ENCODE results near the gene CREG1.

Gene CREG1

DNA sequence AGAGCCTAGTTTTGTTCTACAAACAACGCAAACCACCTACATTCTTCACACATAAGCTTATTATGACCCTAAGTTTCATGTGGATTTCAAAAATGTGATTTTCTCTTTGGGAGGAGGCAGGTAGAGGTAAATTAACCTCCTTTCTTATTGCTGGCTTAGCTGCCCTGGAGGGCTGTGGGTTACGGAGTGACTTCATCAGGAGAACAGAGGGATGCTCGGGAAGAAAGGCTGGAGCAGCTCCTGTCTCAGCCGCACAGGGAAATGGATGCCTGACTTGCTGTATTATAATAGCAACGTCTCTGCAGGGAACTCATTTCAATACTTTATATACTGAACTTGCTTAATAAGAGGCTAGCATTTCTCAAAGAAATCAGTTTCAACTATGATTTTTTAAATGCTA is 14.1 kb upstream of the CREG1 start:
- no peak for ATAC-seq
- no peak for TF ChIP-seq ZFP30 (CRISPR knock-in tag; IDR thresholded peaks at IDR 0.05)
- TF ChIP-seq, protein P1, sequence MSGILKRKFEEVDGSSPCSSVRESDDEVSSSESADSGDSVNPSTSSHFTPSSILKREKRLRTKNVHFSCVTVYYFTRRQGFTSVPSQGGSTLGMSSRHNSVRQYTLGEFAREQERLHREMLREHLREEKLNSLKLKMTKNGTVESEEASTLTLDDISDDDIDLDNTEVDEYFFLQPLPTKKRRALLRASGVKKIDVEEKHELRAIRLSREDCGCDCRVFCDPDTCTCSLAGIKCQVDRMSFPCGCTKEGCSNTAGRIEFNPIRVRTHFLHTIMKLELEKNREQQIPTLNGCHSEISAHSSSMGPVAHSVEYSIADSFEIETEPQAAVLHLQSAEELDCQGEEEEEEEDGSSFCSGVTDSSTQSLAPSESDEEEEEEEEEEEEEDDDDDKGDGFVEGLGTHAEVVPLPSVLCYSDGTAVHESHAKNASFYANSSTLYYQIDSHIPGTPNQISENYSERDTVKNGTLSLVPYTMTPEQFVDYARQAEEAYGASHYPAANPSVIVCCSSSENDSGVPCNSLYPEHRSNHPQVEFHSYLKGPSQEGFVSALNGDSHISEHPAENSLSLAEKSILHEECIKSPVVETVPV (CRISPR knock-in tag; IDR thresholded peaks at IDR 0.05): no peak
- TF ChIP-seq, protein P2, sequence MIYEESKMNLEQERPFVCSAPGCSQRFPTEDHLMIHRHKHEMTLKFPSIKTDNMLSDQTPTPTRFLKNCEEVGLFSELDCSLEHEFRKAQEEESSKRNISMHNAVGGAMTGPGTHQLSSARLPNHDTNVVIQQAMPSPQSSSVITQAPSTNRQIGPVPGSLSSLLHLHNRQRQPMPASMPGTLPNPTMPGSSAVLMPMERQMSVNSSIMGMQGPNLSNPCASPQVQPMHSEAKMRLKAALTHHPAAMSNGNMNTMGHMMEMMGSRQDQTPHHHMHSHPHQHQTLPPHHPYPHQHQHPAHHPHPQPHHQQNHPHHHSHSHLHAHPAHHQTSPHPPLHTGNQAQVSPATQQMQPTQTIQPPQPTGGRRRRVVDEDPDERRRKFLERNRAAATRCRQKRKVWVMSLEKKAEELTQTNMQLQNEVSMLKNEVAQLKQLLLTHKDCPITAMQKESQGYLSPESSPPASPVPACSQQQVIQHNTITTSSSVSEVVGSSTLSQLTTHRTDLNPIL (CRISPR knock-in tag; IDR thresholded peaks at IDR 0.05; ENCODE audit: low read depth): no peak
- TF ChIP-seq, protein P3, sequence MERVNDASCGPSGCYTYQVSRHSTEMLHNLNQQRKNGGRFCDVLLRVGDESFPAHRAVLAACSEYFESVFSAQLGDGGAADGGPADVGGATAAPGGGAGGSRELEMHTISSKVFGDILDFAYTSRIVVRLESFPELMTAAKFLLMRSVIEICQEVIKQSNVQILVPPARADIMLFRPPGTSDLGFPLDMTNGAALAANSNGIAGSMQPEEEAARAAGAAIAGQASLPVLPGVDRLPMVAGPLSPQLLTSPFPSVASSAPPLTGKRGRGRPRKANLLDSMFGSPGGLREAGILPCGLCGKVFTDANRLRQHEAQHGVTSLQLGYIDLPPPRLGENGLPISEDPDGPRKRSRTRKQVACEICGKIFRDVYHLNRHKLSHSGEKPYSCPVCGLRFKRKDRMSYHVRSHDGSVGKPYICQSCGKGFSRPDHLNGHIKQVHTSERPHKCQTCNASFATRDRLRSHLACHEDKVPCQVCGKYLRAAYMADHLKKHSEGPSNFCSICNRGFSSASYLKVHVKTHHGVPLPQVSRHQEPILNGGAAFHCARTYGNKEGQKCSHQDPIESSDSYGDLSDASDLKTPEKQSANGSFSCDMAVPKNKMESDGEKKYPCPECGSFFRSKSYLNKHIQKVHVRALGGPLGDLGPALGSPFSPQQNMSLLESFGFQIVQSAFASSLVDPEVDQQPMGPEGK (CRISPR knock-in tag; IDR thresholded peaks at IDR 0.05; ENCODE audit: borderline replicate concordance): no peak
- TF ChIP-seq, protein P4, sequence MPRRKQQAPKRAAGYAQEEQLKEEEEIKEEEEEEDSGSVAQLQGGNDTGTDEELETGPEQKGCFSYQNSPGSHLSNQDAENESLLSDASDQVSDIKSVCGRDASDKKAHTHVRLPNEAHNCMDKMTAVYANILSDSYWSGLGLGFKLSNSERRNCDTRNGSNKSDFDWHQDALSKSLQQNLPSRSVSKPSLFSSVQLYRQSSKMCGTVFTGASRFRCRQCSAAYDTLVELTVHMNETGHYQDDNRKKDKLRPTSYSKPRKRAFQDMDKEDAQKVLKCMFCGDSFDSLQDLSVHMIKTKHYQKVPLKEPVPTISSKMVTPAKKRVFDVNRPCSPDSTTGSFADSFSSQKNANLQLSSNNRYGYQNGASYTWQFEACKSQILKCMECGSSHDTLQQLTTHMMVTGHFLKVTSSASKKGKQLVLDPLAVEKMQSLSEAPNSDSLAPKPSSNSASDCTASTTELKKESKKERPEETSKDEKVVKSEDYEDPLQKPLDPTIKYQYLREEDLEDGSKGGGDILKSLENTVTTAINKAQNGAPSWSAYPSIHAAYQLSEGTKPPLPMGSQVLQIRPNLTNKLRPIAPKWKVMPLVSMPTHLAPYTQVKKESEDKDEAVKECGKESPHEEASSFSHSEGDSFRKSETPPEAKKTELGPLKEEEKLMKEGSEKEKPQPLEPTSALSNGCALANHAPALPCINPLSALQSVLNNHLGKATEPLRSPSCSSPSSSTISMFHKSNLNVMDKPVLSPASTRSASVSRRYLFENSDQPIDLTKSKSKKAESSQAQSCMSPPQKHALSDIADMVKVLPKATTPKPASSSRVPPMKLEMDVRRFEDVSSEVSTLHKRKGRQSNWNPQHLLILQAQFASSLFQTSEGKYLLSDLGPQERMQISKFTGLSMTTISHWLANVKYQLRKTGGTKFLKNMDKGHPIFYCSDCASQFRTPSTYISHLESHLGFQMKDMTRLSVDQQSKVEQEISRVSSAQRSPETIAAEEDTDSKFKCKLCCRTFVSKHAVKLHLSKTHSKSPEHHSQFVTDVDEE (CRISPR knock-in tag; IDR thresholded peaks at IDR 0.05): no peak
- TF ChIP-seq RARB (CRISPR knock-in tag; IDR thresholded peaks at IDR 0.05): no peak
- no peak for TF ChIP-seq SNAI2 (CRISPR knock-in tag; IDR thresholded peaks at IDR 0.05)
- TF ChIP-seq CSDC2 (CRISPR knock-in tag; IDR thresholded peaks at IDR 0.05): no peak
- no peak for TF ChIP-seq ESRRG (CRISPR knock-in tag; IDR thresholded peaks at IDR 0.05)
- TF ChIP-seq ARNTL (CRISPR knock-in tag; IDR thresholded peaks at IDR 0.05; ENCODE audit: borderline replicate concordance, low read depth): no peak
- TF ChIP-seq, protein P5, sequence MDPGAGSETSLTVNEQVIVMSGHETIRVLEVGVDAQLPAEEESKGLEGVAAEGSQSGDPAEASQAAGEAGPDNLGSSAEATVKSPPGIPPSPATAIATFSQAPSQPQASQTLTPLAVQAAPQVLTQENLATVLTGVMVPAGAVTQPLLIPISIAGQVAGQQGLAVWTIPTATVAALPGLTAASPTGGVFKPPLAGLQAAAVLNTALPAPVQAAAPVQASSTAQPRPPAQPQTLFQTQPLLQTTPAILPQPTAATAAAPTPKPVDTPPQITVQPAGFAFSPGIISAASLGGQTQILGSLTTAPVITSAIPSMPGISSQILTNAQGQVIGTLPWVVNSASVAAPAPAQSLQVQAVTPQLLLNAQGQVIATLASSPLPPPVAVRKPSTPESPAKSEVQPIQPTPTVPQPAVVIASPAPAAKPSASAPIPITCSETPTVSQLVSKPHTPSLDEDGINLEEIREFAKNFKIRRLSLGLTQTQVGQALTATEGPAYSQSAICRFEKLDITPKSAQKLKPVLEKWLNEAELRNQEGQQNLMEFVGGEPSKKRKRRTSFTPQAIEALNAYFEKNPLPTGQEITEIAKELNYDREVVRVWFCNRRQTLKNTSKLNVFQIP (CRISPR knock-in tag; IDR thresholded peaks at IDR 0.05; ENCODE audit: borderline replicate concordance, low read depth): no peak

DNA sequence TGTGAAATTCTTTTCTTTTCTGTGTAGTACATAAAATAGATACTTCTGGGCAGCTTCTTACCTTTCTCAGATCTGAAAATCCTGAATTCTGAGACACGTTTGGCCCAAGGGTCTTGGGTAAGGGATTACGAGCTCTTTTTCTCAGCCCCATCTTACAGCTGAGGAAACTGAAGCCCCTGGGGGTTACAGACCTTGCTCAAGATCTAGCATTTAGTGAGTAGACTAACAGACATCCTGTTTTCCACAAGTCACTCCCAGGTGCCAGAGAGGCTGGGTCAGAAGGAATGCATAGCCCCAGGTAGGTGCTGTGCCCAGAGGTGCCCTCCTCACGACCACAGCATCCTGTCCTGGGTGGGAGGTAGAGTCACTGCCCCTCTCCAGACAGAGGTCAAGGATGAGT is 13.2 kb upstream of the CREG1 start:
- TF ChIP-seq ESRRG (CRISPR knock-in tag; IDR thresholded peaks at IDR 0.05): no peak
- TF ChIP-seq, protein P4 (CRISPR knock-in tag; IDR thresholded peaks at IDR 0.05): no peak
- ATAC-seq: no peak

DNA sequence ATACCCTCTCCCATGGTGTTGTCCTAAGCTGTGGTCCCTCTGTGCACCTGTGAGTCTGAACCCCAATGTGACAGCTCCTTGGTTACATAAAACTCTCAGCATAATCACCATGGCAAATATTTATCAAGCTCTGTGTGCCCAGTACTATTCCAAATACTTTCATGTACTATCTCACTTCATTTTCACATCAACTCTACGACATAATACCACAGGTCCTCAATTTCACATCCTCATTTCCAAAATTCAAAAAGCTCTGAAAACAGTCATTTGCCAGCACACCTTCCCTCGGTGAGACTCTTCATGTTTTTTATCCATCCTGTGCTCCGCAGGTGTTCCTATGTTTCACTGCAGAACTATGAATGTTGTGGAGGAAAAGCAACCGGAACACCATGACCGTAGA is 12.4 kb upstream of the CREG1 start:
- no peak for TF ChIP-seq TOX (CRISPR knock-in tag; IDR thresholded peaks at IDR 0.05; ENCODE audit: borderline replicate concordance)
- no peak for TF ChIP-seq CSDC2 (CRISPR knock-in tag; IDR thresholded peaks at IDR 0.05)
- TF ChIP-seq GLIS3 (CRISPR knock-in tag; IDR thresholded peaks at IDR 0.05): no peak
- TF ChIP-seq ZNF565 (CRISPR knock-in tag; conservative IDR thresholded peaks at IDR 0.05; ENCODE audit: low read depth): no peak
- TF ChIP-seq ZFP3 (CRISPR knock-in tag; IDR thresholded peaks at IDR 0.05): no peak
- TF ChIP-seq TCF4 (CRISPR knock-in tag; IDR thresholded peaks at IDR 0.05; ENCODE audit: borderline replicate concordance): no peak
- no peak for TF ChIP-seq ZFP30 (CRISPR knock-in tag; IDR thresholded peaks at IDR 0.05)
- TF ChIP-seq PPARA (CRISPR knock-in tag; IDR thresholded peaks at IDR 0.05; ENCODE audit: borderline replicate concordance): no peak
- TF ChIP-seq, protein P4 (CRISPR knock-in tag; IDR thresholded peaks at IDR 0.05): no peak
- no peak for TF ChIP-seq SNAI2 (CRISPR knock-in tag; IDR thresholded peaks at IDR 0.05)
- no peak for ATAC-seq

Data from SK-N-SH treated with all-trans-retinoic acid at 6 μM for 48 hours (cell line).